OCI-LY7 (cell line): ENCODE measurements around the gene ICAM5.

Source experiments
- CTCF ChIP-seq: fragments of 200-600 bp; sonication (generic); conservative IDR thresholded peaks from 2 replicates; pipeline ENCODE4 v1.5.1; 2014; ENCODE audit warnings: mild to moderate bottlenecking, antibody characterized with exemption, low read length, moderate library complexity, mixed read lengths
- EZH2phosphoT487 ChIP-seq: fragments of 200-600 bp; sonication (generic); IDR thresholded peaks from 2 replicates; pipeline ENCODE4 v1.6.1; 2018; ENCODE audit warnings: low read depth, borderline replicate concordance, mild to moderate bottlenecking, mixed run types, antibody characterized with exemption, low read length, moderate library complexity, mixed read lengths

GRCh38 chr19:10321417-10321797 lies 31.7 kb downstream of the ICAM5 start:
- TF ChIP-seq CTCF (no peak), EZH2phosphoT487 (no peak)
